ENCODE data around the gene SESN2. TPM values are rescaled to one million over a fixed set of nuclear protein-coding genes. Genes with fewer than 3 reads are reported as not detected.

The SESN2 gene
- total and polyA plus RNA-seq, 10 of the 15 experiments (the other 5 are each of a cell fraction or from before 2014, with no cell fraction given) = 1.5 to 40.9 (median 17.8) TPM

- ChIA-PET CTCF (interaction anchor here (0.9 to 1.0 kb wide), 2 partner anchors 23 to 129 kb away, joined by 3 read pairs; no protein-coding TSS in a partner anchor), SMC1A (ENCODE audit: uncharacterized antibody, unreplicated experiment) (interaction anchor here (1.0 to 6.6 kb wide), 2 partner anchors 14 to 24 kb away, joined by 3 to 84 read pairs; no protein-coding TSS in a partner anchor), POLR2A (interaction anchor here (0.7 to 1.5 kb wide), 3 partner anchors 55 to 143 kb away, joined by 3 to 4 read pairs (median 3); no protein-coding TSS in a partner anchor), RAD21 (ENCODE audit: unreplicated experiment) (no interaction called here)
- Histone ChIP-seq H3K27me3 (replicated peaks in 1 of 2; ENCODE audit: control insufficient read depth in 2 of 2, insufficient read depth in 2 of 2, low read length in 1 of 2) (no peaks in the 10 kb centered on the region), H3K9me3 (replicated peaks; ENCODE audit: control insufficient read depth, insufficient read depth, low read length) (no peaks in the 10 kb centered on the region), H4K20me1 (ENCODE audit: control insufficient read depth, insufficient read depth) (no peaks in the 10 kb centered on the region), H2AFZ (ENCODE audit: control insufficient read depth, low read depth, low read length) (peak within 1 kb of the TSS; percentile 88), H3K36me3 (ENCODE audit: control insufficient read depth in 2 of 2, insufficient read depth in 2 of 2, low read length in 1 of 2) (peaks cover 0 to 3% of the 10 kb centered on the region in 2 experiments; a peak in 2 of 4 replicates), H3K4me2 (ENCODE audit: control insufficient read depth, insufficient read depth) (peak within 1 kb of the TSS; percentile 79), H3K79me2 (ENCODE audit: control insufficient read depth, insufficient read depth, low read length) (peaks cover 50% of the 10 kb centered on the region), H3K4me3 (peak within 1 kb of the TSS; percentile 99), H3K27ac (ENCODE audit: control insufficient read depth, insufficient read depth) (peak within 1 kb of the TSS; percentile 82), H3K4me1 (ENCODE audit: control insufficient read depth, insufficient read depth, low read length) (no peaks in the 10 kb centered on the region), H3K9ac (ENCODE audit: control insufficient read depth, insufficient read depth, low read length) (peak within 1 kb of the TSS; percentile 91)
- FAIRE-seq = no peak
- intact Hi-C loops (cut with micrococcal nuclease; ENCODE audit: unreplicated experiment) = no loop called here
- ATAC-seq = peak; percentile 69
- in situ Hi-C loops (cut with MboI) = no loop called here
- DNase-seq (ENCODE audit: low read depth, low spot score) = no peak
- BruUV-seq (replicated peaks) = TSS peak; percentile 83
- WGBS (ENCODE audit: insufficient coverage, insufficient replicate concordance, low lambda C conversion rate, missing lambda C conversion rate) = under 1% methylated on average over 40 of the region's 40 CpGs
- TF ChIP-seq, protein P1, sequence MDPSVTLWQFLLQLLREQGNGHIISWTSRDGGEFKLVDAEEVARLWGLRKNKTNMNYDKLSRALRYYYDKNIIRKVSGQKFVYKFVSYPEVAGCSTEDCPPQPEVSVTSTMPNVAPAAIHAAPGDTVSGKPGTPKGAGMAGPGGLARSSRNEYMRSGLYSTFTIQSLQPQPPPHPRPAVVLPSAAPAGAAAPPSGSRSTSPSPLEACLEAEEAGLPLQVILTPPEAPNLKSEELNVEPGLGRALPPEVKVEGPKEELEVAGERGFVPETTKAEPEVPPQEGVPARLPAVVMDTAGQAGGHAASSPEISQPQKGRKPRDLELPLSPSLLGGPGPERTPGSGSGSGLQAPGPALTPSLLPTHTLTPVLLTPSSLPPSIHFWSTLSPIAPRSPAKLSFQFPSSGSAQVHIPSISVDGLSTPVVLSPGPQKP (IDR thresholded peaks at IDR 0.05; ENCODE audit: low read depth, low read length) = no peak
- TF ChIP-seq USF1 (IDR thresholded peaks at IDR 0.05; ENCODE audit: borderline replicate concordance, extremely low read length, insufficient read depth, low read depth, low read length) (peak; percentile 97), NBN (IDR thresholded peaks at IDR 0.05) (peak; percentile 58; the same call in 1 of the 2 replicates), USF2 (IDR thresholded peaks at IDR 0.05; ENCODE audit: borderline replicate concordance, low read depth, low read length) (peak; percentile 98), IRF5 (IDR thresholded peaks at IDR 0.05; ENCODE audit: borderline replicate concordance) (no peak), POU2F2 (IDR thresholded peaks at IDR 0.05; ENCODE audit: borderline replicate concordance, low read depth, low read length) (peak; percentile 61; the same call in 1 of the 3 replicates), EGR1 (IDR thresholded peaks at IDR 0.05; ENCODE audit: borderline replicate concordance in 1 of 2, low read depth in 2 of 2, low read length in 2 of 2) (peak; percentile 23 to 64; a peak in 2 of 3 replicates), NFIC (IDR thresholded peaks at IDR 0.05; ENCODE audit: low read depth, low read length) (peak; percentile 48; the same call in 1 of the 2 replicates)
- TF ChIP-seq, protein P2, sequence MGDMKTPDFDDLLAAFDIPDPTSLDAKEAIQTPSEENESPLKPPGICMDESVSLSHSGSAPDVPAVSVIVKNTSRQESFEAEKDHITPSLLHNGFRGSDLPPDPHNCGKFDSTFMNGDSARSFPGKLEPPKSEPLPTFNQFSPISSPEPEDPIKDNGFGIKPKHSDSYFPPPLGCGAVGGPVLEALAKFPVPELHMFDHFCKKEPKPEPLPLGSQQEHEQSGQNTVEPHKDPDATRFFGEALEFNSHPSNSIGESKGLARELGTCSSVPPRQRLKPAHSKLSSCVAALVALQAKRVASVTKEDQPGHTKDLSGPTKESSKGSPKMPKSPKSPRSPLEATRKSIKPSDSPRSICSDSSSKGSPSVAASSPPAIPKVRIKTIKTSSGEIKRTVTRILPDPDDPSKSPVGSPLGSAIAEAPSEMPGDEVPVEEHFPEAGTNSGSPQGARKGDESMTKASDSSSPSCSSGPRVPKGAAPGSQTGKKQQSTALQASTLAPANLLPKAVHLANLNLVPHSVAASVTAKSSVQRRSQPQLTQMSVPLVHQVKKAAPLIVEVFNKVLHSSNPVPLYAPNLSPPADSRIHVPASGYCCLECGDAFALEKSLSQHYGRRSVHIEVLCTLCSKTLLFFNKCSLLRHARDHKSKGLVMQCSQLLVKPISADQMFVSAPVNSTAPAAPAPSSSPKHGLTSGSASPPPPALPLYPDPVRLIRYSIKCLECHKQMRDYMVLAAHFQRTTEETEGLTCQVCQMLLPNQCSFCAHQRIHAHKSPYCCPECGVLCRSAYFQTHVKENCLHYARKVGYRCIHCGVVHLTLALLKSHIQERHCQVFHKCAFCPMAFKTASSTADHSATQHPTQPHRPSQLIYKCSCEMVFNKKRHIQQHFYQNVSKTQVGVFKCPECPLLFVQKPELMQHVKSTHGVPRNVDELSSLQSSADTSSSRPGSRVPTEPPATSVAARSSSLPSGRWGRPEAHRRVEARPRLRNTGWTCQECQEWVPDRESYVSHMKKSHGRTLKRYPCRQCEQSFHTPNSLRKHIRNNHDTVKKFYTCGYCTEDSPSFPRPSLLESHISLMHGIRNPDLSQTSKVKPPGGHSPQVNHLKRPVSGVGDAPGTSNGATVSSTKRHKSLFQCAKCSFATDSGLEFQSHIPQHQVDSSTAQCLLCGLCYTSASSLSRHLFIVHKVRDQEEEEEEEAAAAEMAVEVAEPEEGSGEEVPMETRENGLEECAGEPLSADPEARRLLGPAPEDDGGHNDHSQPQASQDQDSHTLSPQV (IDR thresholded peaks at IDR 0.05) = no peak
- TF ChIP-seq, protein P3, sequence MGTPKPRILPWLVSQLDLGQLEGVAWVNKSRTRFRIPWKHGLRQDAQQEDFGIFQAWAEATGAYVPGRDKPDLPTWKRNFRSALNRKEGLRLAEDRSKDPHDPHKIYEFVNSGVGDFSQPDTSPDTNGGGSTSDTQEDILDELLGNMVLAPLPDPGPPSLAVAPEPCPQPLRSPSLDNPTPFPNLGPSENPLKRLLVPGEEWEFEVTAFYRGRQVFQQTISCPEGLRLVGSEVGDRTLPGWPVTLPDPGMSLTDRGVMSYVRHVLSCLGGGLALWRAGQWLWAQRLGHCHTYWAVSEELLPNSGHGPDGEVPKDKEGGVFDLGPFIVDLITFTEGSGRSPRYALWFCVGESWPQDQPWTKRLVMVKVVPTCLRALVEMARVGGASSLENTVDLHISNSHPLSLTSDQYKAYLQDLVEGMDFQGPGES (IDR thresholded peaks at IDR 0.05) = no peak
Measured at GRCh38 chr1:28232558-28233263, 26.6 kb upstream of the SESN2 start, which contains the start of gene DNAJC8. DNAJC8 (minus strand) TSS chr1:28233029; CDS start chr1:28232998, 31 bp downstream.

Measured in GM12878 (cell line).